Measurements from ENCODE around the gene CAMTA1.
"Not testable (repeated sequence)": the region's sequence is repeated elsewhere in the genome, so short reads cannot be mapped to it uniquely, and the experiment has no call there.

CAMTA1 gene

DNA sequence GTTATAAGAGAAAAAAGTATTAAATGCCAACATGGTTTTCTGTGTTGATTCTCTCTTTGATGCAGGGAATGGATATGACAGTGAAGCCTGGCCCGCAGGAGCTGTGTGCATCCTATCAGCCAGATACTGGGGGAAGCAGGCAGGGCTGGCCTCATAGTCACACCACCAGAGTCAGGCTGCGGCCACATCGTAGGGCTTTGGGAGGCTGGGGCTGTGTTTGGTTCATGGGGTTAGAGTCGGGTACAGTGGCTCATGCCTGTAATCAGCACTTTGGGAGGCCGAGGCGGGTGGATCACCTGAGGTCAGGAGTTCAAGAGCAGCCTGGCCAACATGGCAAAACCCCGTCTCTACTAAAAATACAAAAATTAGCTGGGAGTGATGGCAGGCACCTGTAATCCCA is 545.5 kb downstream of the CAMTA1 start:
- not testable (repeated sequence) for DNase-seq

DNA sequence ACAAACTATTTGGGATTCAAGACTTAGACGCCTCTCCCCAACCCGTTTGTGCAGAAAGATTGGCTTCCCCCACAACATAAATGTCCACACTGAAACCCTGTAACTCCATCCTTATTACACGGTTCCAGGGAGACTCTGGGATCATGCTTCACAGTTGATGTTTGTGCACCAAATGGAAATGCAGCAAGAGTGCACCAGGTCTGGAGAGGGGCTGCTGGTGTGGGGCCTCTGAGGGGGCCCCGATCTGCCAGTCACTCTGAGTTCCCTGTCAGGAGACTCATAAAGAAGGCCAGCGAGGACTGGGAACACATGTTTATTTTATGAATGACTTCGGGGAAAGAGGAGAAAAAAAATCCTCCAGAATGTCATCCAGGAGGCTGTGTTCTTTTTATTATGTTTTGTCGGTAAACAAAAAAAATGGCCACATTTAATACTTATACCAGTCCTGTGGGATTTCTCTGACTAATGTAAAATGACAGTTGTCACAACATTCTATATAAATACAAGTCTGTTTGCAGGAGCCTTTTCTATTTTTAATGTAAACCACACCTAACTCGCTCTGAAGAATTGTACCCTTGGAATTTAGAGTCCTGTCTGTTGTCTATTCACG is 546.8 kb downstream of the CAMTA1 start:
- DNase-seq = no peak

DNA sequence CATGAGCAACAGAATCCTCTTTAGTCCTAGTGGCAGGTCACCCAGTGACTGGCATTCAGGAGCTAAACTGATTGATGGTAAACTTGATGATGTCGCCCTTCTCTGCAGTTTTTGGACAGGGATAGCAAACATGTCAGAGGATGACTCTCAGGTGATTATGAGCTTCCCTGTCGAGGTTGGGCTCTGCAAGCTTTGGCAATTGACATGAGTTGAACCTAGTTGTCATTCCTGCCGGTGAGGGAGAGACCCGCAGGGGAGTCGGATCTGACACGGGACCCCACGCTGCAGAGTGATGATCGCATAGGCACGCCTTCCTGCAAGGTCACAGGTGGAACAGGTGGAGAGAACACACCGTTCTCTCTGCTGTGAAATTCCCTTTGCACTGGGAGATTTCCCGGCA is 547.8 kb downstream of the CAMTA1 start:
- no peak for DNase-seq

DNA sequence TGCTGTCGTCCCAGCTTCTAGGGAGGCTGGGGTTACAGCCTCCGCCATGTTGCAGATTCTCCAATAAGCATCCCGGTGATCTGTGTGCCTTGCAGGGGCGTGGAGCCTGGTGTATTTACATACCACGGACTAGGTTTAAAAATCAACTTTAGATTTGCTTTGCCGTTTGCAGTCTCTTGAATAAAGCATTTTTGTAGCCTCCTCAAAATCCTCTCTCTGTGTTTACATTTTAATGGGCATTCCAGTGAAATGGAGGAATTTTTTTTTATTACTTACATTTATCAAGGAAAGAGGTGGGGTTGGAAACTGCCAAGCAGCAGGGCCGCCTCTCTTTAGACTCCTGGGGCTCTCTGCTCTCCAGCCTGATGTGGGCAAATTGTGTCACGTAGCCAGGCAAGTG is 548.4 kb downstream of the CAMTA1 start:
- no peak for DNase-seq

DNA sequence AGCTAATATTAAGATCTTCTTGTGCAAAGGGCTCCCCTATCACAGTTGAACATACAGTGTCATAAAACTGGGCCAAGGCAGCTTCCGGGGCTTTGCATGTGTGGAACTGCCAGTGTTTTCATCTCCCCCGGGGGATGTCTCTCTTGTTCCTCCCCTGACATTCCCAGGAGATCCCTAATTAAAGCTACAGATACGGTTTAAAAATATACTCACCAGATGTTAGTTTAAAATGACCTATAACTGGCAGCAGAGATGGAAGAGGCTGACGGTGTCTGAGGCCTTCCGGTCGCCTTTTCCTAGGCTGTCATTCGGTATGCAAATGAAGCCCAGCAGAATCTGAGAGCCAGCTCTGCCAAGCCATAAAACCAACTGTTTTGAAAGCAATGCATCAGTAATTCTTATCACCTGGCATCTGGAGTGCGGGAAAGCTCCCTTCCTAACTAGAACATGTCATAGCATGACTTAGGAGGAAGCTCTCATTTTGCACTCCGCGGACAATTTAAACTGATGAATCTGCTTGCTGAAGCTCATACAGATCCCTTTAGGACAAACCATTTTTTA is 549.3 kb downstream of the CAMTA1 start:
- DNase-seq = peak; percentile 42

DNA sequence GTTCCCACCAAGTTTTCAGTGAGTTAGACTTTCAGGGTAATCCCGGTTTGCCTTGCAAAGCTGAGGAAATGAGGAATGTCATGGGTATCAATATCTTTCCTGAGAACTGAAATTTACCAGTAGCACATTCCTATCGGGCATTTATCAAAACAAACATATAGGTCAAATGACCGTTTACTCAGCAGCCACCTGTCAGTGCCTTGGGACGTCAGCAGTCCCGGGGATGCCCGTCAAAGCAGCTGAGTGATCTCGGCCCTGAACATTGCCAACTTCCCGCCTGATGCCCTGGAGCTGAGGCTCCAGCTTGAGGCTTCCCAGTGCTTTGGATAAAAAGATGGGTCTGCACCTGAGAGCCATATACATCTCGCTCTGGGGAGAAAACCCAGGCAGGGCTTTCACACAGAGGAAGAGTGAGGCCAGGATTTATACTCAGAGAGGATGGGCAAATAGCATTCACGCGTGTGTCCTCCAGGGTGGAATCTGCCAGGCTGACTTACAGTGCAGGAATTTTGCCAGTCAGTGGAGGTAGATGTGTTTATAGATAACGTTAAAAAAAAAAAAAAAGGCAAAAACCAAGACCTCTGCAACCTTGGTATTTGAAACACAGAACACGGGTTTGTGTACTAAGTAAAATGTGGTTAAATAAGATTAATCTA is 550.1 kb downstream of the CAMTA1 start:
- peak; percentile 14 for DNase-seq

DNA sequence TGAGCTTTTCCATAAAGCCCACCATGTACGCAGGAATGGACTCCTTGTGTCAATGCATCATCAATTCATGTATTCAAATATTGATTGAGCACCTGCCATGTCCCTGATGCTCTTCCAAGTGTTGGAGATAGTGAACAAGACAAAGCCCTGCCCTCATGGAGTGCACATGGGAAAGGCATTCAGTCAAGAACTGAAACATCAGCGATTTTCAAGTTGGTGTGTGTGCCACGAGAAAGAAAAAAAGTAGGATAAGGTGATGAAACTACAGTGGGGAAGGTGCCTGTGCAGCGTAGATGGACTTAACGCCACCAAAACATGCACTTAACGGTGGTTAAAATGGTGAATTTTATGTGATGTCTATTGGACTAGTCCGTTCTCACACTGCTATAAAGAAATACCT is 553.2 kb downstream of the CAMTA1 start:
- DNase-seq = no peak

DNA sequence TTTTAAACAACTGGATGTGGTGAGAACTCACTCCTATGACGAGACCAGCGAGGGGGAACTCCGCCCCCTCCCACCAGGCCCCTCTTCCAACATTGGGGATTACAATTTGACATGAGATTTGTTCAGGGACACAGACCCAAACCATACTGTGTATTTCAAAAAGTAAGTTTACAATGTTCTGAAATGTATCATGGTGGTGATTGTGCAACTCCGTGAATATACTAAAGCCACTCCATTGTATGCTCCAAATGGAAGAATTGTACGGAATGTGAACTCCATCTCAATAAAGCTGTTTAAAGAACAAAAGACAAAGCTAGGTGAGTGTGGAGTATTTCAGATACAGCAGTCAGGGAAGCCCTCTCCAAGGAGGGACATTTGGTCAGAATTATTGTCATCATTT is 553.8 kb downstream of the CAMTA1 start:
- DNase-seq = no peak

DNA sequence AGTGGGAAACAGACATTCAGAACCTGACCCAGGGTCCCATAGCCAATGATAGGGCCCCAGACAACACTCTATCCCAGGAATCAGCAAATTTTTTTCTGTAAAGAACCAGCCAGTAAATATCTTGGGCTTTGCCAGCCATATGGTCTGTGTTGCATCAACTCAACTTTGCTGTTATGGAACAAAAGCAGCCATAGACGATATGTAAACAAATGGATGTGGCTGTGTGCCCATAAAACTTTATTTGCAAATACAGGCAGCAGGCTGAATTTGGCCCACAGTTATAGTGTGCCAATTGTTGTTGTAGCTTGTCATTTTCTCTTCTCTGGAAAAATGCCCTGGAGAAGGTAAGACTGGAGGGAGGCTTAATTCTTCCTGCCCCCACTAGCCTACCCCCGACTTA is 554.7 kb downstream of the CAMTA1 start:
- DNase-seq = no peak

DNA sequence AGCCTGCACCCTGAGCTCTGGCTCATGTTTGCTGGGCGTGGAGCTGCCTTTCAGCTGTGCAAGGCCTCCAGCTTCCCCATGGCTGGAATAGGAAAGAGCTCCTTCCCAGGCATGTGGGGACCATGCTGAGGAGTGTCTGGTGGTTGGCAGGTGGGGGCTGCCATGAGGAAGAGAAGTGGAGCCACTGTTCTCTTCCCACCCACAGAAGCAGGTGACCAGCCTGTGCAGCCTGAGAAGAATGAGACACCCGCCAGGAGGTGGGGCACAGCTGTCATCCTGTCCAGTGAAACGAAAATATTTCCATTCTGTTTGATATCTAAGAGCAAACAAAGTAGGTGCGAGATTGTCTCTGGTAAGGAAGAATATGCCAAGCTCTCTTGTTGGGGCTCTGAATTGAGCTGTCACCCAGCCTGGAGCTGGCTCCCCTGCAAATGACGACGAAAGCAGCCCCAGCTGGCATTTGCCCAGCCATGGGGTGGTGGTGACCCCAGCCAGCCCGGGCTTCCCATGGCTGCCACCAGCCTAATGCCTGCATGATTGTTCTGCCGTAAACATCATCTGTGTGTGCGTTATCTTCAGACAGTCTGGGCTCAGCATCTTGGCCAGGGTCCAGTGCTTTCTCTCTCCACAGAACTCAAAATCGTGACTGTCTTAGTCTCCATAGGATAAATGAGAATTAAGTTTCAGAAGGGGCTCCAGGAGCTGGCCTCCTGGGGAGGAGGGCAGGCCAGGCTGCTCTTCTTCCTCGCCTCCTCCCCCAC is 556.1 kb downstream of the CAMTA1 start:
- peak; percentile 31 for DNase-seq

DNA sequence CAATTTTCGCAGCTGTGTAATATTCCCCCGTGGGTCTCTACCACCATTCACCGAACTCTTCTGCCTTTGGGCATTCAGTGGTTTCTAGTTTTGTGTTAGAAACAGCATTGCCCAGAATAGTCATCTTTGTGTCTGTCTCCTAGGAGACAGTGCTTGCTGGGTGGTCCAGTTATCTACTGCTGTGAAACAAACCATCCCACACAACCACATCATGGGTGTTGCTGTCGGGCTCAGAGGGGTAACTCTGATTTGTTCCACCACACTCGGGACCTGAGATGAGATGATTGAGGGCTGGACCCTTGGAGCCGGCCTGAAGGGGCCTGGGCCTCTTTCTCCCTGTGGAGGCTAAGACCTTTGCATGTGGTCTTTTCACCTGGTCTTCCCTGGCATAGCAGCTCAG is 558.6 kb downstream of the CAMTA1 start:
- no peak for DNase-seq

DNA sequence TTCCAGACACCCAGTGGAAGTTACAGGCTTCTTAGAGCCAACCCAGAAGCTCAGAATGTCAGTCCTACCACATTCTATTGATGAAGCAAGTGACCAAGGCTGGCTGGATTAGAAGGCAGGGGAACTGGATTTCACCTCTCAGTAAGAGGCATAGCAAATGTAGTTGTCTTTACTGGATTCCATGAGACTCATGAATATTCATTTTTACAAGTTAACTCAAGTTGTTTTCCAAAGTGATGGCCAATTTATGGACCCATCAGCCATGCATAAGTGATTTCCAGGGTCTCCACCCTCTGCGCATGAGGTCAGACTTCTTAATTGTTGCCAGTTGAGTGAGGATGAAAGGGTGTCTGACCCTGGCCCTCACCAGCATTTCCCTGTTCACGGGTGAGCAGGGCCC is 559.0 kb downstream of the CAMTA1 start:
- no peak for DNase-seq

DNA sequence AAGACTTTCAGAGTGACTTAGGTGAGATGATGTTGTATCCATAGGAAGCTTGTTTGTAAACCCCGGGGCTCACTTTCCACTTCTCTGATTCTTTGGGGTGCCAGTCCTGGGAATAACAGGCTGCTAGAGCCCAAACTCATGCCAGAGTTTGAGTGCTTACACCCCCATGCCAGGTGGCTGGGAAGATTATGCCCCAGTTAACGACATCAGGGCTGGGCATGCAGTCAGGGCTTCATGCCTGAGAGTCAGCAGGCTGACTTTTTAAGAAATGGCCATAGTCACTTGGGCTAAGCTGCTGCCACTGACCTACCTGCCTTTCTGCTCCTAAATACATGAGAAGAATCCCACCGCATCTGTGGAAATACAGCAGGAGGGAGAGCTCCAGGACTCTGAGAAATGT is 560.3 kb downstream of the CAMTA1 start:
- DNase-seq = no peak

DNA sequence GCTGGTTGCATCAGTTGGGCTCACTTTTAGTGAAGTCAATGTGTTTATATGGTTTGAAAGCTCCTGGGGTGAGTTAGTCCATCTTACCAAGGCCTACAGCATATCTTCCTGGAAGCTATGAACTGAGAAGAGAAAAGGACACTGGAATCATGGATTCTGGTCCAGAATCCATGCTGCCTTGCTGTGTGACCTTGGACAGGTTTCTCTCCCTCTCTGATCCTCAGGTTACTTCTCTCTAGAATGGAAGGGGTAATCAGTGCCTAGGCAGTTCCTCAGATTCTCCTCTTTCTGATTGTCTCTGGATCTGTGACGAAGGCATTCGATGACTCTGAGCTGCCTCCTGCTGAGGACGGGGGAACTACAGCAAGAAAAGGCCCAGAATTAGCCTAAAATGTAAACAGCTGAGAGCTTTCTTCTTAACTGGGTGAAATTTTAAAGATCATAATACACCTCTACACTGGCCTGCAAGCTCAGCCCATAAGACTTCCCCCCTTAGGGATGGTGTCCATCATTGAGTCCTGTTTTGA is 560.9 kb downstream of the CAMTA1 start:
- DNase-seq = no peak

DNA sequence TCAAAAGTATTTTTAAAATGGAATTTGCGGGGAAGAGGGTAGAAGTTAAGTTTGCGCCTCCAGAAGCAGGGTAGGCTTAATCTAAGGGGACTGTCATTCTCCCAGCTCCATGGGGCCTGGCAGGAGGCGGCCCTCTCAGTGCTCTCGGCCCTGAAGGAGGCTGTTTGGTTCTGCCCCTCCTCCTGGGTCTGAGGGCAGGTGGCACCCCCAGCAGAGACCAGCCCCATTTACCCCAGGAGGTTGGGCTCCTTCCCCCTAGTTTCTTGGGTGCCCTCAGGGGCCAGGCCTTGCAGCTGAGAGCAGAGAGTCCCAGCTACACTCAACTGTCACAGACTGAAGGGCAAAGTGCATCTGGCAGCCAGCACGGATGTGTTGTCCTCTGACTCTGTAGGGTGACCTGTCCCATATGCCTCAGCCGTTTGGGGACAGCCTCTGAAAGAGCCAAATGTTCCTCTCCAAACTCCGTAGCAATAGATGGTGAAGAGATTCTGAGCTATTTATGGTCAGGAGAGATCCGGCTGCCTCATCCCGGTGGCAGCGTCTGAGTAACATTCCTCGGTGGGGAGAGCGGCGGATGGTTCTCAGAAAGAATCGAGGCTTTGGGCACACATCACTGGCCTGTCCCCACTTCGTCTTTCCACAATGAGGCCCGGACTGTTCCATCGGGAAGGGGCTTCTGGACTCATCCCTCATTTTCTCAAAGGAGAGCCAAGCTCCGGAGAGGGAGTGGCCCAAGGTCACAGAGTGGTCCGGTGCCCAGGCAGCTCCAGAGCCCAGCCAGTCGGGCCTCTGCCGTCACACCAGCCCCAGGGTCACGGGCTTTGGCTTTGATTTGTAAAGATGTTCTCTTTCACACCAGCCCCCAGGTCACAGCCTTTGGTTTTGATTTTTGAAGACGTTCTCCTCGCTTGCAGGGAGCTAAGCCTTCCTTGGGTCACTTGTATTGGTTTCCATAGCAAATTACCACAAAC is 561.6 kb downstream of the CAMTA1 start:
- DNase-seq = no peak

DNA sequence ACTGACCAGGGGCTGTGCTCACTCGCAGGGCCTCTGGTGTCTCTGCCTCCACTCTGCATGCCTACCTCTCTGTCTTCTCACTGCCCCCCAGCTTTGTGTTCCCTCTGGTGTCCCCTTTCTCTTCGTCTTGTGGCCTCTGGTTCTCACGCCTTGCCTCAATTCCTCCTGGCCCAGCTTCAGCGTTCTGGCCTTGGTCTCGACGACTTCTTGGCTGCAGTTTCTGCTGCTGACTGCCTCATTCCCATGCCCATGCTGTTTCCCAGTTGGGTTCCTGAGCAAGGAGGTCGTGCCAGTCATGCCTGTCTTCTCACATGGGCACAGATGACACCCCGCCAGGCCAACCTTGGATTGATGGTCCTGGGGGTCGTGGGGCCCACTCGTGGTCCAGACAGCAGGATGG is 562.8 kb downstream of the CAMTA1 start:
- no peak for DNase-seq

DNA sequence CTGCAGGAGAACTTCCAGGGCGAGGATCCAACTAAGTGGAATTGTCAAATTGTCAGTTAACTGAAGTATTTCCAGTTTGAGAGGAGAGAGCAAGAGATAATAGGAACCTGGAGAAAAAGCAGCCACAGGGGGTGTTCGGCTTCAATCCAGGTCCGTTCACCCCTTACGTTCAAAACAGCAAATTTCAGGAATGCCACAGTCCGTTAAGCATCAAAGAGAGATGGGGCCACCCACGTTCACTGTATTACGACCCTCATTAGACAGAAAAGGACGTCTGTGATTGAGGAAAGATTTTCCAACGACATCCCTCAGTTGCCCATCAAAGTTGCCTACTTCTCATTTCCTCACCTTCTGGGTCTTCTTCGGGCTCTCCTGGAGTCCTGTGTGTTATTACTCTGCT is 563.3 kb downstream of the CAMTA1 start:
- no peak for DNase-seq

DNA sequence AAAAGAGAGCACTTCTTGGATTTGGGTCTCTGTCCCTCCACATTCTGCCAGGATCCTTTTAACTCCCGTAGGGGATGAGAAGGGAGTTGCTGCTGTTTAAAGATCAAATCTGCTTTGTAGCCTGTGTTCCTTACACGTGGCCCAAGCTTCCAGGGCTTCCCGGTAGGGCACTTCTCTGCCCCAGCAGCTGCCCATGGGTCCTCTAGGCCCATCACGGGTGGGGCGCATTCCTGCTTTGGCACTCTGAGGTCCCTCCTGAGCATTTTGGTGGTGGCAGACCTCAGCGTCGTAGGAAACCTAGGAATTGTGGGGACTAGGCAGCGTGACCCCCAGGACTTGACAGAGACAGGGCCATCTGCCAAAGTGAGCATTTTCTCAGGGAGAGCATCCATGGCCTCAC is 565.5 kb downstream of the CAMTA1 start:
- DNase-seq = no peak

DNA sequence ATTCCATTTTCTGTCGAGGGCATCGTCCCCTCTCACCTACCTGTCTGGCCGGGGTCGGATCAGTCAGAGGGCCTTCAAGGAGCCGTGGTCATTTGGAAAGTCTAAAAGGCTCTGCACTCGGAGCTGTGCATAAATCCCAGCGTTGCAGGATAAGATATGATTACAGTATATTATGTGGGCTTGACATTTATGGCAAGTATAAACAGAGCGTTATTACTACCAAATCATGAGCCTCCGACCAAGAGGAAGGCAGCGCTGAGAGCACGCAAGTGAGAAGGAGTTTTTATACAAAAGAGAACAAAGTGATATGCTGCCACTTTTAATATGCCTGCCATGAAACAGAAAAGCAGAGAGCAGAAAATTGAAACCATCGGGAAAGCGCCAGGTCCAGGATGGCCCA is 566.4 kb downstream of the CAMTA1 start:
- DNase-seq = no peak

DNA sequence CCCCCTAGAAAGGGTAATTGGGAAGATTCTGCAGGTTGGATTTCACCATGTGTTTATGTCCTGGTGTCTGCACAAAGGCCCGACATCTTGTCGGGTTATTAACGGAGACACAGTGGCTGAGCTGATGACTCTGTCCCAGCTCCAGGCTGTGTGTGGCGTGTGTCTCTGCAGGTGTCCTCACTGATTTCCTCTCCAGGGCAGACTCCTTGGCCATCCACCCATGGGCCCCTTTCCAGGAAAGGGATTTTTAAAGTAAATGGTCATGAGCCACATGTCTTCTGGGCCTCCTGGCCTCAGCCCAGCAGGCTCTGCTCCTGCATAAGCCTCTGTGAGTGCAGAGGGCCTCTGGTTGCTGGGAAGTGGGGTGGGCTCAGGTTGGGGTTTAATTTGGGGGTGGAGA is 567.1 kb downstream of the CAMTA1 start:
- no peak for DNase-seq

DNA sequence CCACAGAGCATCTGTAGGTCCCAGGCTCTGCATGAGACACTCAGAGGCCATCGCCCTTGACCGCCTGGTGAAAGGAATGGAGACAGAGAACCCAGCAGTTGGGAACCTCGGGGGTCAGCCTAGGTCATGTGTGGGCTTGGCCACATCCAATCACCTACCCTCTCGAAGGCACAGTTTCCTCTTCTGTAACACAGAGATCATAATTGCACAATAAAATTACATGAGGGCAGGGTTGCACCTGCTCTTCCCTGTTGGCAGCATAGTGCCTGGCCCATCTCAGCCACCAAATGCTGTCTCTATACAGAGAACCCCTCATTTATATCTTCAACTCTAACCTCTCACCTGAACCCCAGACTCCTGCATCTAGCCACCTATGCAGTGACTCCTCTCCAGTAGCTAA is 567.7 kb downstream of the CAMTA1 start:
- DNase-seq = no peak

DNA sequence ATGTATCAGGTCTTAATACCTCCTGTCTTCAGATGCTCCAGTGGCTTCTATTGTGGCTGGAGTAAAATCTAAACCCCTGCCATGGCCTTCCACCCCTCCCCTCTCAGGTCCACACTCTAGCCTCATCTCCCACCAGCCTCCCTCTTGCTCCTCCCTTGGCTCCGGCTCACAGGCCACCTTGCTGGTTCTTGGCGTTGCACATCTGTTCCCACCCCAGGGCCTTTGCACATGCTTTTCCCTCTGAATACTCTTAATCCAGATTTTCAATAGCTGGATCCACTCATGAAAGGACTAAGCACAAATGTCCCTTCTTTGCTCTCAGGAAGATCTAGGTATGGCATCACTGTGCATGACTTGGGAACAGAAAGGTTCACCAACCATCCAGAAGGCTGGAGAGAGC is 570.4 kb downstream of the CAMTA1 start:
- no peak for DNase-seq
